HPDE6-E6E7 (cell line): Measurements from ENCODE around the gene SPATA3.

Source experiments
- DNase-seq: peaks from one replicate; pipeline ENCODE4 v3.0.0; 2011; ENCODE audit warnings: missing footprints; ENCODE audit errors: extremely low spot score

The SPATA3 gene

GRCh38 chr2:231029563-231029962 lies 33.6 kb downstream of the SPATA3 start:
- no peak for DNase-seq

- DNase-seq: no peak
Observed at GRCh38 chr2:231030725-231031124, 34.8 kb downstream of the SPATA3 start.

- DNase-seq: no peak
Observed at GRCh38 chr2:231032575-231033140, 36.7 kb downstream of the SPATA3 start.

GRCh38 chr2:231033147-231034132 lies 37.5 kb downstream of the SPATA3 start:
- DNase-seq: no peak

GRCh38 chr2:231034291-231034882 lies 38.5 kb downstream of the SPATA3 start:
- no peak for DNase-seq

GRCh38 chr2:231036131-231036530 lies 40.2 kb downstream of the SPATA3 start:
- no peak for DNase-seq

- DNase-seq: no peak
Observed at GRCh38 chr2:231036578-231037106, 40.7 kb downstream of the SPATA3 start.

GRCh38 chr2:231037202-231037730 lies 41.3 kb downstream of the SPATA3 start, which contains the start of gene C2orf72:
Gene C2orf72, plus strand, starts transcription at chr2:231037523. Its CDS starts 43 bp downstream, at chr2:231037566.
- DNase-seq: no peak

- no peak for DNase-seq
Observed at GRCh38 chr2:231037731-231038482, 42.0 kb downstream of the SPATA3 start.

GRCh38 chr2:231038483-231039293 lies 42.8 kb downstream of the SPATA3 start:
- no peak for DNase-seq

GRCh38 chr2:231039294-231039664 lies 43.4 kb downstream of the SPATA3 start:
- no peak for DNase-seq

GRCh38 chr2:231039821-231040364 lies 44.0 kb downstream of the SPATA3 start:
- no peak for DNase-seq

- DNase-seq: no peak
Observed at GRCh38 chr2:231041061-231041689, 45.3 kb downstream of the SPATA3 start.

- no peak for DNase-seq
Observed at GRCh38 chr2:231043796-231044195, 47.9 kb downstream of the SPATA3 start.

- no peak for DNase-seq
Observed at GRCh38 chr2:231046916-231047273, 51.0 kb downstream of the SPATA3 start.

- DNase-seq: no peak
Observed at GRCh38 chr2:231047274-231047922, 51.5 kb downstream of the SPATA3 start.

GRCh38 chr2:231047923-231048915 lies 52.3 kb downstream of the SPATA3 start:
- DNase-seq: no peak
